Measurements from ENCODE around the gene LRP1.
A peak's percentile ranks its signal among the peaks of the same experiment; 100 is the strongest.

Gene LRP1

GRCh38 chr12:57170927-57171326 is 42.6 kb downstream of the LRP1 start:
- peaks cover 23% of the 10 kb centered on the region for H3K4me1 ChIP-seq (ENCODE audit: control insufficient read depth, low read length)
- TF ChIP-seq CTCF (IDR thresholded peaks at IDR 0.05; ENCODE audit: low read depth, low read length, poor library complexity, severe bottlenecking) (no peak), EZH2phosphoT487 (IDR thresholded peaks at IDR 0.05; ENCODE audit: borderline replicate concordance, low read length) (no peak)
- H3F3A ChIP-seq (ENCODE audit: control insufficient read depth, insufficient read depth) = no peaks in the 10 kb centered on the region
- H3K79me2 ChIP-seq (ENCODE audit: control insufficient read depth, low read length) = no peaks in the 10 kb centered on the region
- no peaks in the 10 kb centered on the region for H4K20me1 ChIP-seq (ENCODE audit: control insufficient read depth, insufficient read depth, low read depth, low read length)
- H3K4me3 ChIP-seq (ENCODE audit: low read length) = no peak overlapping the region
- H3K27me3 ChIP-seq (ENCODE audit: control insufficient read depth, low read length) = no peaks in the 10 kb centered on the region
- no peaks in the 10 kb centered on the region for H3K36me3 ChIP-seq (ENCODE audit: control insufficient read depth, low read length)
- H3K4me2 ChIP-seq (ENCODE audit: low read length) = no peak overlapping the region
- H3K9me2 ChIP-seq (replicated peaks; ENCODE audit: control insufficient read depth, low read length) = no peaks in the 10 kb centered on the region
- no peak overlapping the region for H3K27ac ChIP-seq (ENCODE audit: low read depth, low read length)
- no peaks in the 10 kb centered on the region for H3K9me3 ChIP-seq (ENCODE audit: control insufficient read depth, insufficient read depth, low read length)

GRCh38 chr12:57171668-57172067 is 43.4 kb downstream of the LRP1 start:
- TF ChIP-seq CTCF (IDR thresholded peaks at IDR 0.05; ENCODE audit: low read depth, low read length, poor library complexity, severe bottlenecking) (no peak), EZH2phosphoT487 (IDR thresholded peaks at IDR 0.05; ENCODE audit: borderline replicate concordance, low read length) (no peak)
- Histone ChIP-seq H3K4me1 (ENCODE audit: control insufficient read depth, low read length) (peaks cover 23% of the 10 kb centered on the region), H3K27me3 (ENCODE audit: control insufficient read depth, low read length) (no peaks in the 10 kb centered on the region), H3K9me2 (replicated peaks; ENCODE audit: control insufficient read depth, low read length) (no peaks in the 10 kb centered on the region), H3K4me3 (ENCODE audit: low read length) (no peak overlapping the region), H4K20me1 (ENCODE audit: control insufficient read depth, insufficient read depth, low read depth, low read length) (no peaks in the 10 kb centered on the region), H3K36me3 (ENCODE audit: control insufficient read depth, low read length) (no peaks in the 10 kb centered on the region), H3K4me2 (ENCODE audit: low read length) (no peak overlapping the region), H3K79me2 (ENCODE audit: control insufficient read depth, low read length) (no peaks in the 10 kb centered on the region), H3F3A (ENCODE audit: control insufficient read depth, insufficient read depth) (0 out of 2 replicates have a peak, but pooled peaks cover 1% of the 10 kb centered on the region), H3K9me3 (ENCODE audit: control insufficient read depth, insufficient read depth, low read length) (no peaks in the 10 kb centered on the region), H3K27ac (ENCODE audit: low read depth, low read length) (no peak overlapping the region)

GRCh38 chr12:57173089-57173488 is 44.8 kb downstream of the LRP1 start:
- no peaks in the 10 kb centered on the region for H4K20me1 ChIP-seq (ENCODE audit: control insufficient read depth, insufficient read depth, low read depth, low read length)
- H3K9me3 ChIP-seq (ENCODE audit: control insufficient read depth, insufficient read depth, low read length) = no peaks in the 10 kb centered on the region
- H3K79me2 ChIP-seq (ENCODE audit: control insufficient read depth, low read length) = no peaks in the 10 kb centered on the region
- H3F3A ChIP-seq (ENCODE audit: control insufficient read depth, insufficient read depth) = 0 out of 2 replicates have a peak, but pooled peaks cover 2% of the 10 kb centered on the region
- H3K27me3 ChIP-seq (ENCODE audit: control insufficient read depth, low read length) = no peaks in the 10 kb centered on the region
- no peaks in the 10 kb centered on the region for H3K9me2 ChIP-seq (replicated peaks; ENCODE audit: control insufficient read depth, low read length)
- peak; percentile 87 for TF ChIP-seq CTCF (IDR thresholded peaks at IDR 0.05; ENCODE audit: low read depth, low read length, poor library complexity, severe bottlenecking)
- no peak for TF ChIP-seq EZH2phosphoT487 (IDR thresholded peaks at IDR 0.05; ENCODE audit: borderline replicate concordance, low read length)
- H3K4me3 ChIP-seq (ENCODE audit: low read length) = no peak overlapping the region
- peaks cover 24% of the 10 kb centered on the region for H3K4me1 ChIP-seq (ENCODE audit: control insufficient read depth, low read length)
- H3K27ac ChIP-seq (ENCODE audit: low read depth, low read length) = no peak overlapping the region
- H3K36me3 ChIP-seq (ENCODE audit: control insufficient read depth, low read length) = no peaks in the 10 kb centered on the region
- no peak overlapping the region for H3K4me2 ChIP-seq (ENCODE audit: low read length)

Measured in DOHH2 (cell line).